Suprapubic skin (tissue), 4 donors: ENCODE measurements around the gene MFAP5. TPM values are rescaled to one million over a fixed set of nuclear protein-coding genes. Genes with fewer than 3 reads are reported as not detected.

ENCODE experiments used
- DNase-seq, 2 donors: peaks; one replicate each; pipeline ENCODE4 v3.0.0-alpha.2; 2019; ENCODE audit warnings: low spot score in 2 of 2
- H3K27ac ChIP-seq: fragments of 200-600 bp; sonication (generic); one replicate; pipeline ENCODE4 v1.5.1; 2019
- H3K27me3 ChIP-seq: fragments of 200-600 bp; sonication (generic); one replicate; pipeline ENCODE4 v1.5.1; 2019
- H3K36me3 ChIP-seq: fragments of 200-600 bp; sonication (generic); one replicate; pipeline ENCODE4 v1.5.1; 2019
- H3K4me1 ChIP-seq: fragments of 200-600 bp; sonication (generic); one replicate; pipeline ENCODE4 v1.5.1; 2019
- H3K4me3 ChIP-seq: fragments of 200-600 bp; sonication (generic); one replicate; pipeline ENCODE4 v1.5.1; 2019; ENCODE audit warnings: mild to moderate bottlenecking
- H3K9me3 ChIP-seq: fragments of 200-600 bp; sonication (generic); one replicate; pipeline ENCODE4 v1.5.1; 2019
- EP300 ChIP-seq: sonication (generic); formaldehyde crosslinking; IDR thresholded peaks from one replicate; pipeline ENCODE4 v1.6.1; 2017; ENCODE audit warnings: antibody characterized with exemption
- POLR2A ChIP-seq, 2 donors: fragments of 450-650 bp; IDR thresholded peaks; one replicate each; pipeline ENCODE4 v1.6.1; 2017; ENCODE audit warnings: antibody characterized with exemption in 2 of 2, mild to moderate bottlenecking in 2 of 2, moderate library complexity in 2 of 2
- POLR2AphosphoS5 ChIP-seq, 3 donors: sonication (generic); formaldehyde crosslinking; IDR thresholded peaks; one replicate each; pipeline ENCODE4 v1.6.1; 2017; ENCODE audit warnings: antibody characterized with exemption in 3 of 3
- WGBS: methylation state at CpG from one replicate; pipeline ENCODE4 v1.1.5; 2018; 5-methylcytosine and 5-hydroxymethylcytosine counted together
- total RNA-seq, 4 donors: library from RNA; depleted of rRNA; stranded (reverse); fragments of >200 nt; gene quantifications; one replicate each; pipeline ENCODE4 v1.1.0, GENCODE V29; 2016
- TF ChIP-seq, protein P1 (sequence below), 2 donors: fragments of 200-600 bp in 1 of 2; fragments of 450-650 bp in 1 of 2; sonication (generic) in 1 of 2; IDR thresholded peaks; one replicate each; pipeline ENCODE4 v1.5.1; 2016 to 2019; ENCODE audit warnings: antibody characterized with exemption in 2 of 2, mild to moderate bottlenecking in 1 of 2, moderate library complexity in 1 of 2

The MFAP5 gene
- total RNA-seq, 4 donors from 2014 or later: 18.1 to 70.5 (median 26.4) TPM

DNA sequence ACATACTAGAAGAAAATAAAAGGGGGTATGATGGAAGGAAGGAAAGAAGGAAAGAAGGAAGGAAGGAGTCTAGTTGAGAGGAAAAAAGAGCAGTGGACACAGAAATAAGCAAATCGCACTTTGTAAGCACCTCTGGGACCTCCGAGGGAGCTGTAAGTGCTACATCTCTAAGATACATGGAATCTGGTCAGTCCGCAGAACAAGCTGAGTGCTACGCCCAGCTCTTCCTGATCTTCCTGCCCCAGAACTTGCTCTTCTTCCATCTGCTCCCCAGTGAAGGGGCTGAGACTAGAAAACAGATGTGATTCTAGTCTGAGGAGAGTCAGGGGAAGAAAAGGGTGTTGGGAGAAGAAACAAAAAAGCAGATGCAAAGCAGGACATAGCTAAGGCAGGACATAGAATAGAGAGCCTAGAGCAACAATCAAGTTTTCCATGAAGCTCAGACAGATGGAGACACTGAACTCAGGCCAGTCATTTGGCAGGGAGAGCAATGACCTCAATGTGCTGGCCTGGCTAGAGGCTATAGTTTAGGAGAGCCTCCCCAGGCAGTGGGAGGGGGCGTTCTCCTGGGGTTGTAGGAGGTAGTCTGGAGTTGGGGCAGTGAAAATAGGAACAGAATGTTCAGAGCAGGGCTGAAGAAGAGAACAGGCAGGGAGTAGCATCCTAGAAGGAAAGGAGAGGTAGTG lies 1.7 kb upstream of the MFAP5 start:
- TF ChIP-seq POLR2AphosphoS5 (IDR thresholded peaks at IDR 0.05) (peak in 1 of 3 donors; percentile 17), POLR2A (IDR thresholded peaks at IDR 0.05) (peak in 1 of 2 donors; percentile 17), EP300 (no peak)
- TF ChIP-seq, protein P1, sequence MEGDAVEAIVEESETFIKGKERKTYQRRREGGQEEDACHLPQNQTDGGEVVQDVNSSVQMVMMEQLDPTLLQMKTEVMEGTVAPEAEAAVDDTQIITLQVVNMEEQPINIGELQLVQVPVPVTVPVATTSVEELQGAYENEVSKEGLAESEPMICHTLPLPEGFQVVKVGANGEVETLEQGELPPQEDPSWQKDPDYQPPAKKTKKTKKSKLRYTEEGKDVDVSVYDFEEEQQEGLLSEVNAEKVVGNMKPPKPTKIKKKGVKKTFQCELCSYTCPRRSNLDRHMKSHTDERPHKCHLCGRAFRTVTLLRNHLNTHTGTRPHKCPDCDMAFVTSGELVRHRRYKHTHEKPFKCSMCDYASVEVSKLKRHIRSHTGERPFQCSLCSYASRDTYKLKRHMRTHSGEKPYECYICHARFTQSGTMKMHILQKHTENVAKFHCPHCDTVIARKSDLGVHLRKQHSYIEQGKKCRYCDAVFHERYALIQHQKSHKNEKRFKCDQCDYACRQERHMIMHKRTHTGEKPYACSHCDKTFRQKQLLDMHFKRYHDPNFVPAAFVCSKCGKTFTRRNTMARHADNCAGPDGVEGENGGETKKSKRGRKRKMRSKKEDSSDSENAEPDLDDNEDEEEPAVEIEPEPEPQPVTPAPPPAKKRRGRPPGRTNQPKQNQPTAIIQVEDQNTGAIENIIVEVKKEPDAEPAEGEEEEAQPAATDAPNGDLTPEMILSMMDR (IDR thresholded peaks at IDR 0.05): no peak
- Histone ChIP-seq H3K27me3 (no peaks in the 10 kb centered on the region), H3K27ac (peak overlapping the region; percentile 75), H3K4me1 (no peaks in the 10 kb centered on the region), H3K9me3 (no peaks in the 10 kb centered on the region), H3K4me3 (no peak overlapping the region), H3K36me3 (no peaks in the 10 kb centered on the region)
- 65% methylated on average over 5 of the region's 5 CpGs for WGBS
- DNase-seq: peak; percentile 74 to 81

DNA sequence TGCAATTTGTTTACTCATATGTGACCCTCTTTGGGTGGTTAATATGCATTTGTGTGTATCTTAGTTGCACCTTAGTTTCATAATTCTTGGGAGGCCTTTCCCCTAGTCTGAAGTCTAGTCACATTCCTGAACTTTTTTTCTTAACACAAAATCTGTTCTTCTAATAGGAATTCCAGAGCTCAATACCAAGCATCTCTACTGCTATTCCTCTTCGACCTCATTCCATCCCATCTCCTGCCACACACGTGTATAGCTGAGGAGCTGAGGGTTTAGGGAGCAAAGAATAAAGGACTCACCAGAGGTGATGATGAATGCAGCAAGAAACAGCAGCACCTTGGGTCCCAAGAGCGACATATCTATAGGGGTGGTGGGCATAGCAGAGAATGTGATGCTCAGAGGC lies 875 bp downstream of the MFAP5 start:
- Histone ChIP-seq H3K4me3 (peak overlapping the region; percentile 36), H3K36me3 (no peaks in the 10 kb centered on the region), H3K9me3 (no peaks in the 10 kb centered on the region), H3K4me1 (peaks cover 2% of the 10 kb centered on the region), H3K27me3 (no peaks in the 10 kb centered on the region), H3K27ac (peak overlapping the region; percentile 75)
- TF ChIP-seq, protein P1 (IDR thresholded peaks at IDR 0.05): no peak
- no peak for TF ChIP-seq POLR2AphosphoS5 (IDR thresholded peaks at IDR 0.05)
- DNase-seq: no peak
- 59% methylated on average over 3 of the region's 3 CpGs for WGBS

DNA sequence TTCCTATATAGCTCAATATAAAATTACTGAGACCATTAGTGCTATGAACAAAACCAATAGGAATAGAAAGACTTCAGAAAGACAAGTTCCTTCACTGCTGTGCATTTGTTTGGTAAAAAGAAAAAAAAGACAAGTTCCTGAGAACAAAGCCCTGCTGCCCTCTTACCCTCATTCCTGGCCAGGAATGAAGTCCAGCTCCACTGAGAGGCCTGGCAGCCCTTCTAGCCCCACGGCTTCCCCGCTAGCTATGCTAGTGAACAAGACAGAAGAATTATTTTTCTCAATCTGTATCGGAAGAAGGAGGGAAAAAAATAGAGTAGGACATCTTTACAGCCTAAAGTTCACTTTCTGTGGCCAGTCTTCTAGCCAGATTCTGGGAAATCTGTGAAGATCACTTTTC lies 1.6 kb downstream of the MFAP5 start:
- DNase-seq: no peak
- no peak overlapping the region for H3K27ac ChIP-seq
- WGBS: 65% methylated on average over 3 of the region's 3 CpGs
- H3K27me3 ChIP-seq: no peaks in the 10 kb centered on the region
- peaks cover 2% of the 10 kb centered on the region for H3K4me1 ChIP-seq
- no peaks in the 10 kb centered on the region for H3K36me3 ChIP-seq
- H3K9me3 ChIP-seq: no peaks in the 10 kb centered on the region
- TF ChIP-seq EP300 (no peak), POLR2AphosphoS5 (IDR thresholded peaks at IDR 0.05) (no peak), POLR2A (IDR thresholded peaks at IDR 0.05) (no peak)
- TF ChIP-seq, protein P1 (IDR thresholded peaks at IDR 0.05): no peak
- H3K4me3 ChIP-seq: peak overlapping the region; percentile 36

DNA sequence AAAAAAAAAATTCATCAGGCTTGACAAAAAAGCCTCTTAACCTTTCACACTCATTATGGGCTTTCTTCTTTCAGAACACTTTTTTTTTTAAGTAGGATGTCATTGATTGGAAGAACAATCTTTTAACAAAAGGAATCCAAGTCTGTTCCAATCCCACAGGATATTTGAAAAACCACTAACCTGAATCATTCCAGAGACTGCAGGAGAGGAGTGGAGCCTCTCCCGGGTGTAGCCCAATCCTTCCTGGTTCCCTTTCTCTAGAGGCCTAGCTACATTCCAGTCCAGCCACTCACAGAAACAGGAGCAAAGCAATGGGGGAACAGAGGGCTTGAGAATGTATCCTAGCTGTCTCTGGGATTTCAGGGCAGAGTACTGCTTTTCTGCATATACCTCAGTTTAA lies 4.3 kb downstream of the MFAP5 start:
- H3K4me1 ChIP-seq: peaks cover 2% of the 10 kb centered on the region
- 31% methylated on average over 1 of the region's 1 CpG for WGBS
- DNase-seq: no peak
- H3K36me3 ChIP-seq: no peaks in the 10 kb centered on the region
- TF ChIP-seq POLR2AphosphoS5 (IDR thresholded peaks at IDR 0.05) (no peak), POLR2A (IDR thresholded peaks at IDR 0.05) (no peak)
- TF ChIP-seq, protein P1 (IDR thresholded peaks at IDR 0.05): no peak
- no peaks in the 10 kb centered on the region for H3K27me3 ChIP-seq
- H3K27ac ChIP-seq: peak overlapping the region; percentile 14
- H3K9me3 ChIP-seq: no peaks in the 10 kb centered on the region
- H3K4me3 ChIP-seq: no peak overlapping the region

DNA sequence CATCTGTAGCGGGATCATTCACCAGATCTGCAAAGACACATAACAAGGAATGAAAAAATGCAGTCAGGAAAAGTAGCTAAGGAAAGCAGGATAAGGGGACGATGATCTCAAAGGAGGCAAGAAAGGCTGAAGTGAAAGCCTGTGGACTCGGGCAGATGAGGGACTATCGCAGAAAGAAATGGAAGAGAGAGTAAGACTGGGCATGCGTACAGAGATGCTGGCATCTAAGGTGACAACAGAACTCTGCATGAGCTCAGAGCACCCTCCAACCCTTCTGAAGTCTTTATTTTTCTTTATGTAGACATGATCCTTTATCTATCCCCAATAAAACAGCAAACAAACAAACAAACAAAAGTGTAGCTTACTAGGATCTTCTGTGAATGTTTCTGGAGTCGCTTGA lies 7.2 kb downstream of the MFAP5 start:
- TF ChIP-seq EP300 (no peak), POLR2AphosphoS5 (IDR thresholded peaks at IDR 0.05) (no peak), POLR2A (IDR thresholded peaks at IDR 0.05) (no peak)
- TF ChIP-seq, protein P1 (IDR thresholded peaks at IDR 0.05): no peak
- no peak overlapping the region for H3K4me3 ChIP-seq
- H3K27ac ChIP-seq: no peak overlapping the region
- H3K4me1 ChIP-seq: peaks cover 2% of the 10 kb centered on the region
- no peaks in the 10 kb centered on the region for H3K9me3 ChIP-seq
- H3K27me3 ChIP-seq: no peaks in the 10 kb centered on the region
- no peak for DNase-seq
- H3K36me3 ChIP-seq: no peaks in the 10 kb centered on the region
- WGBS: 83% methylated on average over 6 of the region's 6 CpGs
